ENCODE measurements around the gene INSC. TPM values are rescaled to one million over a fixed set of nuclear protein-coding genes. Genes with fewer than 3 reads are reported as not detected.

INSC gene
- total RNA-seq, 2 donors from 2014 or later = 1.6 TPM

DNA sequence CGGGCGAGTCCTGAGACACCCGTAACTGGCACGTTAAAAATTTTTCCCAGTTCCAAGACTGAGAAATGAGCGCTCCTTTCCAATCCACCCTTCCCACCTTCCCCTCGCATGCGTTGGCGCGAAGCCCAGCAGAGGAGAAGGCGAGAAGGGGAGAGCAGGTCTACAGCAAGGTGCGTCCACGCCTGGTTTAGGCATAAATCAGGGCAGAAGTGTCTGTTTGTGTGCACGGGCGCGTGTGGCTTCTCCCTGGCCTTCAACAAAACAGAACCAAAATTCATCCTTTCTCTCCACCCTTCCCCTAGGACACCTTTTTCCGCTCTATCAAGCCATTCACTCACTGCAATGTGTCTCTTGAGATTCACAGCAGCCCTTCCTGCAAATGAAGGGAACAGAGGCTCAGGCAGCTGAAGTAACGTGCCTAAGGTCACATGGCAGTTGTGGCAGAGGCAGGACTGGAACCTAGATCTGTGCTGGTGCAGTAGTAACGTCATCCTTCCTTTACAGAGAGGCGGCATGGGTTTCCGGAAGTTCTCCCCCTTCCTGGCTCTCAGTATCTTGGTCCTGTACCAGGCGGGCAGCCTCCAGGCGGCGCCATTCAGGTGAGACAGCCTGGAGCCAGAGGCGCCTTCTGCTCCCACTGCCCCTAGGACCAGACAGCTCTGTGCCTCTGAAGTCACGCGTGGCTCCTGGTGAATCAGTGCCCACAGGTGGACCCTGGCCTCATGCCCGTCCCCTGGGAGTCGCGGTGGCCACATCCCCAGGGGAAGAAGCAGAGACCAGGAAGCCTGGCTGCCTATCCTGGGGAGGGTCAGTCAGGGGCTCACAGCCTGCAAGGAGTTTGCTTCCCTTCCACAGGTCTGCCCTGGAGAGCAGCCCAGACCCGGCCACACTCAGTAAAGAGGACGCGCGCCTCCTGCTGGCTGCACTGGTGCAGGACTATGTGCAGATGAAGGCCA is 40.2 kb upstream of the INSC start:
- H3K27me3 ChIP-seq = peaks cover 15% of the 10 kb centered on the region

DNA sequence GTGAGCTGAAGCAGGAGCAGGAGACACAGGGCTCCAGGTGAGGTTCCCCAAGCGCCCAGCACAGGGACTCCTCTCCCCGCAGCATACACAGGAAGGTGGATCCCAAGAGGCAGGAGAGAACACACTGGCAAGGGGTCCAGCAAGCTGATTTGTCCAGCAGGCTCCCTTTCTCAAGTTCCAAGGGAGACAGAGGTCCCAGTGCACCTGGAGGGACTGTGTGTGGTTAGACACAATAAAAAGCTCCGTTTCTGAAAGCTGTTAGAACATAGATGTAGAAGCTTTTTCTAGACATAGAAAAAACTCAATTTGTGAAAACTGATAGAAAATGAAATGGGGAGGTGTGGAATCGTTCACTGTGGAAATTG is 39.6 kb upstream of the INSC start:
- DNase-seq = no peak
- Histone ChIP-seq H3K27me3 (peaks cover 15% of the 10 kb centered on the region), H3K9me3 (no peaks in the 10 kb centered on the region), H3K27ac (no peak overlapping the region), H3K4me3 (no peak overlapping the region), H3K4me1 (peaks cover 12% of the 10 kb centered on the region), H3K9ac (ENCODE audit: low read depth in 2 of 2, low read length in 2 of 2) (no peak overlapping the region), H3K36me3 (no peaks in the 10 kb centered on the region)
- intact Hi-C loops (cut with DNase I) = loop anchor here (10.0 kb wide), 1 partner anchor 280 kb away; no protein-coding TSS in a partner anchor
- TF ChIP-seq, protein P1, sequence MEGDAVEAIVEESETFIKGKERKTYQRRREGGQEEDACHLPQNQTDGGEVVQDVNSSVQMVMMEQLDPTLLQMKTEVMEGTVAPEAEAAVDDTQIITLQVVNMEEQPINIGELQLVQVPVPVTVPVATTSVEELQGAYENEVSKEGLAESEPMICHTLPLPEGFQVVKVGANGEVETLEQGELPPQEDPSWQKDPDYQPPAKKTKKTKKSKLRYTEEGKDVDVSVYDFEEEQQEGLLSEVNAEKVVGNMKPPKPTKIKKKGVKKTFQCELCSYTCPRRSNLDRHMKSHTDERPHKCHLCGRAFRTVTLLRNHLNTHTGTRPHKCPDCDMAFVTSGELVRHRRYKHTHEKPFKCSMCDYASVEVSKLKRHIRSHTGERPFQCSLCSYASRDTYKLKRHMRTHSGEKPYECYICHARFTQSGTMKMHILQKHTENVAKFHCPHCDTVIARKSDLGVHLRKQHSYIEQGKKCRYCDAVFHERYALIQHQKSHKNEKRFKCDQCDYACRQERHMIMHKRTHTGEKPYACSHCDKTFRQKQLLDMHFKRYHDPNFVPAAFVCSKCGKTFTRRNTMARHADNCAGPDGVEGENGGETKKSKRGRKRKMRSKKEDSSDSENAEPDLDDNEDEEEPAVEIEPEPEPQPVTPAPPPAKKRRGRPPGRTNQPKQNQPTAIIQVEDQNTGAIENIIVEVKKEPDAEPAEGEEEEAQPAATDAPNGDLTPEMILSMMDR (IDR thresholded peaks at IDR 0.05) = no peak

More for the DNA sequence above, 40.2 kb upstream of the INSC start:
- DNase-seq = peak; percentile 91
- Histone ChIP-seq H3K9me3 (no peaks in the 10 kb centered on the region), H3K4me3 (peak overlapping the region; percentile 20), H3K4me1 (peaks cover 12% of the 10 kb centered on the region), H3K36me3 (no peaks in the 10 kb centered on the region), H3K27ac (no peak overlapping the region), H3K9ac (ENCODE audit: low read depth in 2 of 2, low read length in 2 of 2) (no peak overlapping the region)
- TF ChIP-seq, protein P1 (IDR thresholded peaks at IDR 0.05) = peak; percentile 64
- intact Hi-C loops (cut with DNase I) = loop anchor here (5.0 to 10.0 kb wide), 2 partner anchors 162 to 280 kb away; no protein-coding TSS in a partner anchor

DNA sequence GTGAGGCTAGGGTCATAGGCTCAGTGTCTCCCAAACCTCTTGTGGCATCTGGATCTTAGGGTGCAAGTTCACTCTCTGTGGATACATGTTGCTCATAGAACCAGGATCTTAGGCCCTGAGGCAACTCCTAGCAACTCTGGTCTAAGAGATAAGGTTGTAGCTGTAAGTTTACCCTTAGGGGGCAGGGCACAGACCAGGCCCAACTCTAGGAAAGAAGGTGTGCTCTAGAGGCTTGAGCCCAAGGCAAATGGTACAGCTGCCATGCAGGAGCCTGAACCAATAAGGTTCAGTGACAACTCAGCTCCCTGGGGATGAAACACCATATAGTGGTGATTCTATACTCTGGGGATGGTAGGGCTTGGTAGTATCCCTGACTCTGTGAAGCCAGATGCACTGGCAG is 23.5 kb upstream of the INSC start:
- intact Hi-C loops (cut with DNase I) = no loop called here

DNA sequence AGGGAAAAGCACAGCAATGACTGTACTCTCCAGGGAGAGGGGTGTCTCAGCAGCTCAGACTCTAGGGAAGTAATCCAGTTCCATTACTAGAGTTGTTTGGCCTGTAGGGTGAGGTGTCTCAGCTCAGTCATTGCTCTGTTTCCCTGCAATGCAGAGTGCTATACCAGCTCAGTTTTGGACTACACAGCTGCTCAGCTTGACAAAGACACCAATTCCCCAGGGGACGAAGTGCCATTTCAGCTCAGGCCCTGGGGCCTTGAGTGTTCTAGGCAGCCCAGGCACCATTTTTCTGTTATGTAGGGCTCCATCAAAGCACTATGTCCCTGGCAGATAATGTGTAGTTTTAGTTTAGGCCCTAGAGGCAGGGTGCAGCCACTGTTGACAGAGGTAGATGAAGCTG is 23.1 kb upstream of the INSC start:
- Histone ChIP-seq H3K36me3 (no peaks in the 10 kb centered on the region), H3K4me3 (no peak overlapping the region), H3K27ac (no peak overlapping the region), H3K9me3 (no peaks in the 10 kb centered on the region), H3K4me1 (no peaks in the 10 kb centered on the region), H3K27me3 (no peaks in the 10 kb centered on the region), H3K9ac (ENCODE audit: low read depth in 2 of 2, low read length in 2 of 2) (no peak overlapping the region)
- no peak for DNase-seq
- intact Hi-C loops (cut with DNase I) = no loop called here
- TF ChIP-seq, protein P1 (IDR thresholded peaks at IDR 0.05) = no peak

More for the DNA sequence above, 23.5 kb upstream of the INSC start:
- DNase-seq = no peak
- Histone ChIP-seq H3K27ac (no peak overlapping the region), H3K9me3 (no peaks in the 10 kb centered on the region), H3K4me1 (no peaks in the 10 kb centered on the region), H3K4me3 (no peak overlapping the region), H3K9ac (ENCODE audit: low read depth in 2 of 2, low read length in 2 of 2) (no peak overlapping the region), H3K27me3 (no peaks in the 10 kb centered on the region), H3K36me3 (no peaks in the 10 kb centered on the region)
- TF ChIP-seq, protein P1 (IDR thresholded peaks at IDR 0.05) = no peak

DNA sequence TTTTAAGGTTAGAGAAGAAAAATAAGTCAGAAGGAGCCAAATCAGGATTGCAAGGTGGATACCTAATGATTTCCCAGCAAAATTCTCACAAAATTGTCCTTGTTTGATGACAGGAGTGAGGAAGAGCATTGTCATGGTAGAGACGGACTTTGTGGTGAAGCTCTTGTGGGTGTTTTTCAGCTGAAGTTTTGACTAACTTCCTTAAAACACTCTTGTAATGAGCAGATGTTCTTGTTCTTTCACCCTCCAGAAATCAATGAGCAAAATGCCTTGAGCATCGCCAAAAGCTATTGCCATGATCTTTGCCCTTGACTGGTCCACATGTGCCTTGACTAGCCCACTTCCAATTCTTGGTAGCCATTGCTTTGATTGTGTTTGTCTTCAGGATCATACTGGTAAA is 21.3 kb upstream of the INSC start:
- H3K4me3 ChIP-seq = no peak overlapping the region
- intact Hi-C loops (cut with DNase I) = no loop called here

More for the DNA sequence above, 21.3 kb upstream of the INSC start:
- H3K9ac ChIP-seq (ENCODE audit: low read depth in 2 of 2, low read length in 2 of 2) = no peak overlapping the region
- H3K27ac ChIP-seq = no peak overlapping the region
- TF ChIP-seq, protein P1 (IDR thresholded peaks at IDR 0.05) = no peak
- H3K9me3 ChIP-seq = no peaks in the 10 kb centered on the region
- H3K27me3 ChIP-seq = no peaks in the 10 kb centered on the region
- DNase-seq = no peak
- no peaks in the 10 kb centered on the region for H3K4me1 ChIP-seq
- no peaks in the 10 kb centered on the region for H3K36me3 ChIP-seq

Measured in colonic mucosa (tissue), 4 donors.